Endometrial microvascular endothelial cells (primary cell): ENCODE results near the gene C4orf36. TPM values are rescaled to one million over a fixed set of nuclear protein-coding genes. Genes with fewer than 3 reads are reported as not detected.
"Not testable (repeated sequence)": the region's sequence is repeated elsewhere in the genome, so short reads cannot be mapped to it uniquely, and the experiment has no call there.

Experiments used
- in situ Hi-C: cut with HindIII; loops from 2 replicates; pipeline ENCODE4 v1.10.0; 2017; ENCODE audit warnings: low sequenced_read_pairs, low pct_unique_long_range_greater_than_20kb; ENCODE audit errors: inconsistent ontology term
- total RNA-seq: library from RNA; depleted of rRNA; stranded (reverse); fragments of >200 nt; gene quantifications from one replicate; pipeline ENCODE4 v1.2.3, GENCODE V29; 2015; ENCODE audit errors: inconsistent ontology term

C4orf36 gene
- total RNA-seq, 1 donor from 2014 or later = 0.56 TPM

DNA sequence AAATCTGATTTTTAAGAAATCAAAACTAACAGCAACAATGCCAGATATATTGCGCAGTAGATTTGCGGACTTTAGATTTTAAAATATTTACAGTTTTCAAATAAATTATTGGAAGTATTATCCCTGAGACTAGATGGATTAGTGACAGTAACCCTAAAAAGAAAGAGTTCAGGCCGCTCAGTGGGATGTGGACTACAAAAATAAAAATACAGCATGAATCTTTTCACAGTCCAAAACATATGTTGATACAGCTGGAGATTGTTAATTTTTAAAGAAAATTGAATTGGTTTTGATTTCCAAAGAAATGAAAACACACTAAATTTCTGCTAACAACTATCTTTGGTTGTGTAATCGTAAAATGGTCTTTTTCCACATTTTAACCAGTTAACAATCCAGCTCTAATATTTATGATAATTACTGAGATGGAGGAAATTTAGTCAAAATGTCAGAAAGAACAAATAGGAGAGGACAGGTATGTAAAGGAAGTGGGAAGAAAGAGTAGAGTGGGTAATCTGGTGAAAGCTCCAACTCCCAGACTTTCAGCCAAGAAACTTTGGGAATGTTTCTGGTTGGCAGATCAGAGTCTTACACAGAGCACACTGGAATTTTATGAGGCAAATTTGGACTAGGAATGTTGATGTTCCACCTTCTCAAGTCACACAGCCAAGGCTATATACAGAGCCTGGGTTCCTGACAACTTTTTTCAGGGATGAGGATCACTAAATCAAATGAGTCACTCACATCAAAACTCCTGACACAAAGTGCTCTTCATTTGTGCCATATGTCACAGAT lies 15.1 kb downstream of the C4orf36 start:
- in situ Hi-C loops = no loop called here

DNA sequence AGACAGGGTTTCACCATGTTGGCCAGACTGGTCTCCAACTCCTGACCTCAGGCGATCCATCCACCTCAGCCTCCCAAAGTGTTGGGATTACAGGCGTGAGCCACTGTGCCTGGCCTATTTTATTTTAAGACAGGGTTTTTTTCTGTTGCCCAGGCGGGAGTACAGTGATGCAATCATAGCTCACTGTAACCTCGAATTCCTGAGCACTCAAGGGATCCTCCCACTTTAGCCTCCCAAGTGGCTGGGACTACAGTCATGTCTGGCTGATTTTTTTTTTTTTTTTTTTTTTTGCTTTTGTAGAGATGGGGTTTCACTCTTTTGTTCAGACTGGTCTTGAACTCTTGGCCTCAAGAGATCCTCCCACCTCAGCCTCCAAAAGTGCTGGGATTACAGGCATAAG lies 16.8 kb downstream of the C4orf36 start:
- in situ Hi-C loops = not testable (repeated sequence)

DNA sequence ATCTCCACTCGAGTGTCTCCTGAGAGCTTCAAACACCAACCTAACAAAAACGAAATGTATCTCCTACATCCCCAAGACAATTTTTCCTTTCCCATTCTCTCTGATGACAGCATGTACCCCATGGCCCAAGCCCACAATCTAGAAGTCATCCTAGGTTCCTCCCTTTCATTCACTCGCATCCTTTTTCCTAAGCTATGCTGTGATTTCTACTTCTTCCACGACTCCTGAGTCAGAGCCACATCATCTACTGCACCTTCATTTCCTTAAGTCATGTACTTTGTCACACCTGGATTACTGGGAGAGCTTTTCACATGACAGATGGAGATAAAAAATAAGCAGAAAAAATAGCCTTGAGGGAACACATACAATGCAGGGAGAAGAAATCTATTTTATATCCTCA lies 20.1 kb downstream of the C4orf36 start:
- in situ Hi-C loops = no loop called here

DNA sequence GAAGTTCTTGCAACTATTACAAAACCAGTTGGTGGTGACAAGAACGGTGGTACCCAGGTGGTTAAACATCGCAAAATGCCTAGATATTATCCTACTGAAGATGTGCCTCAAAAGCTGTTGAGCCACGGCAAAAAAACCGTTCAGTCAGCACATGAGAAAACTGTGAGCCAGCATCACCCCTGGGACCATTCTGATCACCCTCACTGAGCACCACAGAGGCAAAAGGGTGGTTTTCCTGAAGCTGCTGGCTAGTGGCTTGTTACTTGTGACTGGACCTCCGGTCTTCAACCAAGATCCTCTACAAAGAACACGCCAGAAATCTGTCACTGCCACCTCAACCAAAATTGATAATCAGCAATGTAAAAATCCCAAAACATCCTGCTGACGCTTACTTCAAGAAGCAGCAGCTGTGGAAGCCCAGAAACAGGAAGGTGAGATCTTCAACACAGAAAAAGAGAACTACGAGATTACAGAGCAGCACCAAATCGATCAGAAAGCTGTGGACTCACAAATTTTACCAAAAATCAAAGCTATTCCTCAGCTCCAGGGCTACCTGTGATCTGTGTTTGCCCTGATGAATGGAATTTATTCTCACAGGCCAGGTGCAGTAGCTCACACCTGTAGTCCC lies 21.7 kb downstream of the C4orf36 start:
- in situ Hi-C loops = no loop called here

DNA sequence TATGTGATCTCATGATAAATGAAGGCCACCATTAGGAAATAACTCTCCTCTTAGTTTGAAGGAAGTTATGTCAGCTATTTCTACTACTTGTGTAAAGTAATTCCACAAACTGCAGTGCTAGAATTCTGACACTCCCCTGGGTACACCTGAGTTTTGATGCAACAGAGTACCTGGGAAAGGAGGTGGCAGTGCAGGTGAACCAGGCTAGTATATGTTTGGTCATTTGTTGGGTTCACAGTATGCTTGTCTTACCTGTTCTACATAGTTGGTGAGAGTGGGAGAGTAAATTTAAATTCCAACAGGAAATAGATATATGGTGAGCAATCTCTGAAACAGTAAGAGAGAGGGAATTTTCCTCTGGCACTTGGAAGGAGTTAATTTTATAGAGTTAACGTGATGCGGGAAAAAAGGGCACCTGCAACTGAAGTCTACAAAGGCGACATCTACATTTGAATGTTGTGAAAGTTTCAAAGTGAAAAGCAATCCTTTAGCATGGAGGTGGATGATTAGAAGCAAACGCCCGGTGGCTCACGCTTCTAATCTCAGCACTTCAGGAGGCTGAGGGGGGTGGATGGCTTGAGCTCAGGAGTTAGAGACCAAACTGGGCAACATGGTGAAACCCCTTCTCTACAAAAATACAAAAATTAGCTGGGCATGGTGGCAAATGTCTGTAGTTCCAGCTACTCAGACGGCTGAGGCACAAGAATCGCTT lies 34.7 kb downstream of the C4orf36 start:
- in situ Hi-C loops = no loop called here

DNA sequence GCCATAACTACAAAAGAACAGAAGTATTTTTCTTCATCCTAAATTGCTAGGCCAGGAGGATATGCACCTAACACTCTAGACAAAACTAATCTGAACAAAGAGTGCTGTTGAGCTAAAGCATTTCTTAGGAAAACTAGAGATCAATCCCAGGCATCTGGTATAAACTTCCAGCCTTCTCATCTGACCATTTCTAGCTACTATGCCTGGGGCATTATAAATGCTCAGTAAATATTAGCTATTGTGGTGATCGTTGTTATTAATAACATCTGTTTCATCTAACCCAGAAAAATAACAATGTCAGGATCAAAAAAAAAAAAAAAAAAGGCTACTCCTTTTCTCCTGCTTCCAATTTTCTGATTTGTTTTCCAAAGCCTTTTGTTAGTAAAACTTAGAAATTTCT lies 35.3 kb downstream of the C4orf36 start:
- in situ Hi-C loops = no loop called here

DNA sequence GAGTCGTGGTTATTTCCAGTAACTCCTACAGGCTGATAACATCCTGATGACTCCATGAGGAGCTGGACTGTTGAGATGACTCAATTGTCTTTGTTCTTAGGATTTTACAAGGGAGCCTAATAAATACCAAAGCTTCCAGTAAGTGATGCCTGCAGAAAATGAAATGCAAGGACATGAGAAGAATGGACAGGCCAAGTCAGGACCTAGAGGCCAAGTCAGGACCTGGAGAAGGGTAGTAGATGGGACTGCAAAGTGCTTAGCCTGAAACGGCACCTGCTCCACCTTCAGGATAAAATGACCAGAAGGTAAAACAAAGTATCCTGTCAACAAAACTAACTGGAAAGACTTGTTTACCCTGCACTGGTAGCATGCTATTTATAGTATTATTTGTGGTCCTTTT lies 36.6 kb downstream of the C4orf36 start:
- in situ Hi-C loops = no loop called here

DNA sequence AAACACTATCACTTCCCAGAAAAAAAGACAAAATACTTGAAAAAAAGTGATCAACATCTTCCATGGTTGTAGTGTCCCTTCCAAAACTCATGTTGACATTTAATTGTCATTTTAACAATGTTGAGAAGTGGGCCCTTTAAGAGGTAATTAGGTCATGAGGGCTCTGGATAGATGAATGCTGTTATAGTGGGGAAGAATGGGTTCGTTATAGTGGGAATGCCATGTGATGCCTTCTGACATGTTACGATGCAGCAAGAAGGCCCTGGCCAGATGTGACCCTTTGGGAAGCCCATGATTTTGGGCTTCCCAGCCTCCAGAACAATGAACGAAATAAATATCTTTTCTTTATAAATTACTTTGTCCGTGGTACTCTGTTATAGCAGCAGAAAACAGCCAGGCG lies 39.0 kb downstream of the C4orf36 start:
- in situ Hi-C loops = no loop called here

DNA sequence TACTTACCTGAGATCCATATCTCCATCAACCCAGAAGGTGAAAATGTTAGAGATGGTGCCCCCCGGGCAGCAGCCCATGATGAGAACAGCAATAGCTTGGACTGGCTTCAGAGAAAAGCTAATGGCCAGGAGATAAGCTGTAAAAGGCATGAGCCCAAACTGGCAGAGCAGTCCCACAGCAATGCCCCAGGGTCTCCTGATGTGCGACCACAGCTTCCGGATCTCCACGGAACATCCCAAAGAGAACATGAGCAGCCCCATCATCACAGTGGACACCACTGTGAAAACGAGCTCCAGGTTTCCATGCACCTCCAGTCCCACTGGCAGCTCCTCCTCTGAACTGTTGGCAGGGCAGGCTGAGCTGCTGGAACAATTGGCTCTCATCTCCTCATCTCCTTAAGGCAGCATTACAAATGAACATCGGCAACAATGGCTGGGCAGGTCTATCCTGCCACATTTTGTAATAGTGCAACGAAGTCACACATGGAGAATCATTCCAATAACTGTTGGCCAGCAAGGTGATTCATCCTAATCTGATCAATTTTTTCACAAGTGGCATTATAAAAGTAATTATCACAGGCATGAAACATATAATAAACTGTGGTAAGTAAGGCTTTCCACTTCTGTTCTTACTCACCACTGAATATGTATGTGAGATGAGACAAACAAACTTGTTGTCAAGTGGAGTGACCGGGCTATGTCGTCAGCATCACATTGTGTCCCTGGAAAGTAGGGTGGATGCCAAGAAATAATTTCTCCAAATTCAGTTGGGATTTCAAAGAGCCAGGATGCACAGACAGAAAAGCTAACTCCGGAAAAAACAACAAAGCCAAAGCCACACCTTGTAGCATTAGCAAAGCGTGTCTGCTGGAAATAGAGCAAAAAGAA lies 43.2 kb downstream of the C4orf36 start, which contains the start of gene SLC10A6:
Gene SLC10A6, minus strand, starts transcription at position 653 of the 888 bp plus-strand sequence. Its CDS starts 269 bp downstream, at position 384.
- in situ Hi-C loops = no loop called here

DNA sequence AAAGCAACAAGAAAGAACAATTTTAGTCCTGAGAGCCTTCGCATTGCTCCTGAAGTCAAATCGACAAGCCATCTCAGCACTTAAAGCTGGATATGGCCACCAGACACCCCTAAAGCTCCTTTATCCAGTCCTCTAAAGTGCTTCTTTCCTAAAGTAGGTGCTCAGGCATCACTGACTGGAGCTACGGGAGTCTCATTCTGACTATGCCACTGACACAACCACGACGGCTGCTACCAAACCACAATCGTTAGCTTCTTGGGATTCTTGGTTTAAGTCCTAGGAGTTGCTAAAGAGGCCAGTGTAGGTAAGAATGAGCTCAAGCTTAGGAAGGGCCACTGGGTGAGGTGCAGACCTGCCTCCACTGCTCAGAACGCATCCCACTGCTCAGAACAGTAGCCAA lies 44.1 kb downstream of the C4orf36 start:
- in situ Hi-C loops = no loop called here

DNA sequence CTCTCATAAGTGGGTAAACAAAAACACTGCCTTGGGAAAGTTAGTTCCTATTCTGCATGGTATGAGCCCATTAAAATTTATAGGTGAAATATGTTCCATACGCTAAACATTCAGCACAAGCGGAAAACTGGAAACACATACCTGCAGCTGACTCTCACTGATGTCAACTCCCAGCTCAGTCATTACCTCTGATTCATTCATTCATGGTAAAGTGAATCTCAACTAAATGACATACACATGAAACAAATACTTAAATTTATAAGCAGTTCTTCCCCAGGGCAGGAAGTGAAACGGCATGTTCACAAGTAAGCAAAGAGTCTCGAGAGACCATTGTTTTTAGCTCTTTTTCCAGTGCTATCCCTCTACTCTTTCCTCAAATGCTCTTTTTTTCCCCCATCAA lies 44.7 kb downstream of the C4orf36 start:
- in situ Hi-C loops = no loop called here

DNA sequence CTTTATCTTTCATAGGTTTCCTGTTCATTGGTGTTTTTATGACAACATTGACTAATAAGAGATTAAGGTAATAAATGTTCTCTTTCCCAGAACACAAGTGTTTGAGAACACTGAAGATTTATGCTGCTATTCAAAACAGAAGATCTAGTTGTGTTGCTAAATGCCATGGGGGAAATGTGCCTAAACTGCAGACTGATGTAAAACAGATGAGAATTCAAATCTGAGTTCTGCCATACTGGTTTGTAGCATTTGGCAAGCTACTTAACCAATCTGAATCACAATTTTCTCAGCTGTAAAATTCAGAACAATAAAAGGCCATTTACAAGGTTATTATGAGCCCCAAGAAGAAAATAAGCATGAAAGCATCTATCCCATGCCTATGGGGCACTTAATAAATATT lies 45.3 kb downstream of the C4orf36 start:
- in situ Hi-C loops = no loop called here

DNA sequence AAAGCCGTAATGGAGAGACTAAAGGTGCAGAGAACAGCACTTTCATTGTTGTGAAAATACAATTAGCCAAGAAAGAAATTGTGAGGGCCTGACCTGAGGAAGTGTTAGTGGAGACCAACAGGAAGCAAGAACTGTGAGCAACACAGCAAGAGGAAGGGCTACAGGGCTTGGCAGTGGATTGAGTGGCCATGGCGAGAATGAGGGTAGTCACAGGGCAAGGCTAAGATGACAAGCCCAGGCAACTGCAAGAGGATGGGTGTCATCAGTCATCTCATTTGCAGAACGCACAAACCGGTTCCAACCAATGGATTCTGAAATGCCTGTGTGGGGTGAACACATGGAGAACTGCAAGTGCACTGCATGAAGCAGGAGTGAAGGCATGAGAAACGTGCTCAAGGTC lies 46.6 kb downstream of the C4orf36 start:
- in situ Hi-C loops = no loop called here

DNA sequence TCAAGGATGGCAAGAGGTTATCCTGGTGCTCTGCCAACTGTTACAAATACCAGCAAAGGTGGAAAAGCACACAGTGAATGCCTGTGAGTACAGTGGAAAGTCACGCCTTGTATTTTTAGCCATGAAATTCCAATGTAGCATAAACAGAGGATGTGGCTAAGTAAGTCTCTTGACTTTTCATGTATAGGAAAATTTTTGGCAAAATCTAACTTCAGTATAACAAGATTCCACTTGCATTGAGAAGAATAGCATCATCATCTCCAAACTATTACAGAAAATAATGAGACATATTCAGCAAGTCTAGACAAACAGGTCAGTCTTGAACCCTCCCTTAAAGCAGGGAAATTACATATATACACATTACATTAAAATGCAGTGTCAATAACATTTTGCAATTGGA lies 50.9 kb downstream of the C4orf36 start:
- in situ Hi-C loops = no loop called here

DNA sequence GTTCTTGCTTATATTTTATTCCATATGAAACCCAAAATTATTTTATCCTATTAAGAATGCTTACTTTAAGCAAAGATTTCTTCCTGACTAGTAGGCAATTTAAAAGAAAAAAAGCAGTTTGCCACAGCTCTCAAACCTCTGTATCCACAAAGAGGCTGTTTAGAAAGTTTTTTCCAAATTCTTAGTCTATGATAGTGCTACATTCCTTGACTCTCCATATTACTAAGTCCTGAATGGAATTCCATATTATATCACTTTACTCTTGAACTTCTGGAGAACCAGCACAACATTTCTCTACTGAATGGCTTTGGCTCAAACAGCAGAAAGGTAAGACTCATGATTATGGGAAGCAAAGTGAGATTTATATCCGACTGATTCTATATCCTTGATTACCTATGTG lies 51.4 kb downstream of the C4orf36 start:
- in situ Hi-C loops = no loop called here

DNA sequence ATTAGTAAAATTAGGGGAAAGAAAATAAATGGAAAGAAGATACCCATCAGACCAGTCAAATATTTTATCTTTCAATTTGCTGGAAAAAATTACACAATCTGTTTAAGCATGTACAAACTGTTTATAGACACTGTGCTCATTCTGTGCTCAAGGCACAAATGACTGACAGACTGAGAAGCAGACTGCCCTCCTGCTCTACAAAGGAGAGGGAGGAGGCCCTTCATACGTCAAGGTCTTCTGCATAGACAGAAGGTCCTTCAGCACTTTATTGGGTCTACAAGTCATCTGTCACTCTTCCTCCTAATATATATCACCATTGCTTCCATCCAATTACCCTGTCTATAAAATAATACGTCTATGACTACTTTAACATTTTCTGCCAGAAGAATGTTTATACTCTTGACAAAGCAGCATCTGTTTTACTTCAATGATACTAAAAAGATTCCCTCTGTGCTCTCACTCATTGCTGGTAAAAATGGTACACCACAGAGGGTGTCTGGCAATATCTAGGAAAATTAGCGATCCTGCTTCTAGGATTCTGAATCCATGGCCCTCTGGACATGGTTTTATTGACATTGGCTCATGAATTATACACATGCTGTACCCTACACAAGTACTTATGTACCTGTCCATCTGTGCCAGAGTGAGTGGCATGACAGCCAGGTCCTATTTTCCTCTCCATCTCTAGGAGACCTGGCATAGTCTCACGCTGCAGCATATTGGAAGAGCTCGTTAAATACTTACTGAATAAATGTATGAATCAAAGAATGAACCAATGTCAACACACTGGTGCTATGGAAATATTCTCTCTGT lies 54.3 kb downstream of the C4orf36 start:
- in situ Hi-C loops = no loop called here

DNA sequence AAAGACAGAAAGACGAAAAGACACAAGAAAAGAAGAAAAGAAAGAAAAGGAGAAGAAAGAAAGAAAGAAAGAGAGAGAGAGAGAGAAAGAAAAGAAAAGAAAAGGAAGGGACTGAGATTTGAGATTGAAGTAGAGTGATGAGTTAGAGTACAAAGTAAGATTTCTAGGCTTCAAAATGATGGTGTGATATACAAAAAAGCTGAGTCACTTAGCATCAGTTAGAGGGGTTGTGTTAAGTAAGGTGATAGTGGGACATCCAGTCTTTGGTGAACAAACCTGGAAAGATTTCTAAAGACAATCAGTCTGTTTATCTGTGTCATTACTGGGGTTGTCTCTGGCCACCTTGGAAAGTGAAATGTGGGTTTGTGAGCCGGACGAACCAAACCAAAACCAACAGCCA lies 56.5 kb downstream of the C4orf36 start:
- in situ Hi-C loops = no loop called here

DNA sequence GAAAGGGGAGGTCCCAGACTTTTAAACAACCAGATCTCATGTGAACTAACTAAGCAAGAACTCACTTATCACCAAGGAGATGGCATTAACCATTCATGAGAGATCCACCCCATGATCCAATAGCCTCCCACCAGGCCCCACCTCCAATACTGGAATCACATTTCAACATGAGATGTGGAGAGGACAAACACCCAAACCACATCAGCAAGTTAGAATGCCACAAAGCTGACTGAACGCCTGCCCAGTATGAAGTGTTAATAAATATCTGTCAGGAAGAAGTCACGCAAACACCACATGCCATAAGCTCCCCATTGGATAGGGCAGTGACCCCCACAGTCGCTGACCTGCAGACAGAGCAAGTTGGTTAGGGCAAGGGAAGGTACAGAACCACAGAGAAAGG lies 57.3 kb downstream of the C4orf36 start:
- in situ Hi-C loops = no loop called here
